ENCODE results near the gene MUC6.

Gene MUC6

GRCh38 chr11:1019321-1019910, 17.1 kb downstream of the MUC6 start:
- no peak for TF ChIP-seq FOXP2 (optimal IDR thresholded peaks at IDR 0.05; ENCODE audit: borderline replicate concordance, extremely low read depth, extremely low read length, insufficient read depth)
- no peak for TF ChIP-seq TAF1 (IDR thresholded peaks at IDR 0.05; ENCODE audit: borderline replicate concordance, insufficient read depth, low read length)
- no peak for TF ChIP-seq SIN3A (IDR thresholded peaks at IDR 0.05; ENCODE audit: borderline replicate concordance, insufficient read depth, low read length)
- no peak for TF ChIP-seq REST (IDR thresholded peaks at IDR 0.05; ENCODE audit: insufficient read depth in 1 of 2, low read depth in 2 of 2, low read length in 2 of 2)
- no peak for TF ChIP-seq POLR2AphosphoS5 (IDR thresholded peaks at IDR 0.05; ENCODE audit: low read depth, low read length)

- no peak for TF ChIP-seq FOXP2 (optimal IDR thresholded peaks at IDR 0.05; ENCODE audit: borderline replicate concordance, extremely low read depth, extremely low read length, insufficient read depth)
- no peak for TF ChIP-seq SIN3A (IDR thresholded peaks at IDR 0.05; ENCODE audit: borderline replicate concordance, insufficient read depth, low read length)
- no peak for TF ChIP-seq REST (IDR thresholded peaks at IDR 0.05; ENCODE audit: insufficient read depth in 1 of 2, low read depth in 2 of 2, low read length in 2 of 2)
- no peak for TF ChIP-seq TAF1 (IDR thresholded peaks at IDR 0.05; ENCODE audit: borderline replicate concordance, insufficient read depth, low read length)
- no peak for TF ChIP-seq POLR2AphosphoS5 (IDR thresholded peaks at IDR 0.05; ENCODE audit: low read depth, low read length)
Observed at GRCh38 chr11:1018091-1018490, 18.4 kb downstream of the MUC6 start.

- no peak for TF ChIP-seq FOXP2 (optimal IDR thresholded peaks at IDR 0.05; ENCODE audit: borderline replicate concordance, extremely low read depth, extremely low read length, insufficient read depth)
- no peak for TF ChIP-seq REST (IDR thresholded peaks at IDR 0.05; ENCODE audit: insufficient read depth in 1 of 2, low read depth in 2 of 2, low read length in 2 of 2)
- TF ChIP-seq TAF1 (IDR thresholded peaks at IDR 0.05; ENCODE audit: borderline replicate concordance, insufficient read depth, low read length): no peak
- TF ChIP-seq SIN3A (IDR thresholded peaks at IDR 0.05; ENCODE audit: borderline replicate concordance, insufficient read depth, low read length): no peak
- TF ChIP-seq POLR2AphosphoS5 (IDR thresholded peaks at IDR 0.05; ENCODE audit: low read depth, low read length): no peak
Observed at GRCh38 chr11:1017269-1018005, 19.1 kb downstream of the MUC6 start.

- TF ChIP-seq TAF1 (IDR thresholded peaks at IDR 0.05; ENCODE audit: borderline replicate concordance, insufficient read depth, low read length) (no peak), POLR2AphosphoS5 (IDR thresholded peaks at IDR 0.05; ENCODE audit: low read depth, low read length) (no peak), FOXP2 (optimal IDR thresholded peaks at IDR 0.05; ENCODE audit: borderline replicate concordance, extremely low read depth, extremely low read length, insufficient read depth) (no peak), REST (IDR thresholded peaks at IDR 0.05; ENCODE audit: insufficient read depth in 1 of 2, low read depth in 2 of 2, low read length in 2 of 2) (peak; percentile 57 to 83; a peak in 3 of 4 replicates), SIN3A (IDR thresholded peaks at IDR 0.05; ENCODE audit: borderline replicate concordance, insufficient read depth, low read length) (no peak)
Observed at GRCh38 chr11:1015826-1016545, 20.5 kb downstream of the MUC6 start.

Data from PFSK-1 (cell line).